Loucy (cell line): ENCODE measurements around the gene C5orf34.
A peak's percentile ranks its signal among the peaks of the same experiment; 100 is the strongest.
"Not testable (repeated sequence)": the region's sequence is repeated elsewhere in the genome, so short reads cannot be mapped to it uniquely, and the experiment has no call there.

Experiments
- H2AFZ ChIP-seq: fragments of 200-600 bp; sonication (generic); 2 replicates; pipeline ENCODE4 v1.6.0; 2016; ENCODE audit warnings: antibody characterized with exemption, mild to moderate bottlenecking, low read length, moderate library complexity
- H3F3A ChIP-seq: fragments of 200-600 bp; 2 replicates; pipeline ENCODE4 v1.6.0; 2016; ENCODE audit warnings: antibody characterized with exemption, low read depth, mild to moderate bottlenecking
- H3K27me3 ChIP-seq: fragments of 200-600 bp; sonication (generic); 2 replicates; pipeline ENCODE4 v1.6.1; 2014; ENCODE audit warnings: low read length, mild to moderate bottlenecking; ENCODE audit not compliant: insufficient read depth, poor library complexity, severe bottlenecking
- H3K36me3 ChIP-seq: fragments of 200-600 bp; sonication (generic); 2 replicates; pipeline ENCODE4 v1.6.1; 2016; ENCODE audit warnings: low read length; ENCODE audit not compliant: insufficient read depth
- H3K4me1 ChIP-seq: fragments of 200-600 bp; sonication (generic); 2 replicates; pipeline ENCODE4 v1.5.1; 2014; ENCODE audit warnings: low read length, mild to moderate bottlenecking; ENCODE audit not compliant: insufficient read depth, poor library complexity, severe bottlenecking
- H3K4me2 ChIP-seq: fragments of 200-600 bp; sonication (generic); 2 replicates; pipeline ENCODE4 v1.6.0; 2014; ENCODE audit warnings: antibody characterized with exemption, low read length, low read depth, mild to moderate bottlenecking; ENCODE audit not compliant: poor library complexity, severe bottlenecking
- H3K4me3 ChIP-seq: fragments of 200-600 bp; sonication (generic); 2 replicates; pipeline ENCODE4 v1.5.1; 2014; ENCODE audit warnings: low read length, mild to moderate bottlenecking, mixed read lengths; ENCODE audit not compliant: poor library complexity, severe bottlenecking
- H3K79me2 ChIP-seq: fragments of 200-600 bp; sonication (generic); 2 replicates; pipeline ENCODE4 v1.6.1; 2014; ENCODE audit warnings: low read length; ENCODE audit not compliant: insufficient read depth
- H3K9ac ChIP-seq: fragments of 200-600 bp; sonication (generic); 2 replicates; pipeline ENCODE4 v1.6.0; 2014; ENCODE audit warnings: mild to moderate bottlenecking, low read depth, low read length, moderate library complexity; ENCODE audit not compliant: poor library complexity, severe bottlenecking
- H3K9me2 ChIP-seq: fragments of 200-600 bp; sonication (generic); replicated peaks from 2 replicates; pipeline ENCODE4 v1.6.1; 2016; ENCODE audit warnings: low read depth, low read length, mixed read lengths
- H3K9me3 ChIP-seq: fragments of 200-600 bp; sonication (generic); 2 replicates; pipeline ENCODE4 v1.6.1; 2014; ENCODE audit warnings: mild to moderate bottlenecking, antibody characterized with exemption, low read length, low read depth; ENCODE audit not compliant: insufficient read depth
- H4K20me1 ChIP-seq: fragments of 200-600 bp; sonication (generic); 2 replicates; pipeline ENCODE4 v1.6.0; 2014; ENCODE audit warnings: antibody characterized with exemption, low read length, mild to moderate bottlenecking; ENCODE audit not compliant: insufficient read depth, poor library complexity, severe bottlenecking
- CTCF ChIP-seq: fragments of 200-600 bp; sonication (generic); conservative IDR thresholded peaks from 2 replicates; pipeline ENCODE4 v1.5.1; 2014; ENCODE audit warnings: mild to moderate bottlenecking, antibody characterized with exemption, low read length
- EZH2phosphoT487 ChIP-seq: fragments of 200-600 bp; IDR thresholded peaks from 2 replicates; pipeline ENCODE4 v1.6.1; 2018; ENCODE audit warnings: antibody characterized with exemption, mild to moderate bottlenecking, moderate library complexity, borderline replicate concordance

C5orf34 gene

DNA sequence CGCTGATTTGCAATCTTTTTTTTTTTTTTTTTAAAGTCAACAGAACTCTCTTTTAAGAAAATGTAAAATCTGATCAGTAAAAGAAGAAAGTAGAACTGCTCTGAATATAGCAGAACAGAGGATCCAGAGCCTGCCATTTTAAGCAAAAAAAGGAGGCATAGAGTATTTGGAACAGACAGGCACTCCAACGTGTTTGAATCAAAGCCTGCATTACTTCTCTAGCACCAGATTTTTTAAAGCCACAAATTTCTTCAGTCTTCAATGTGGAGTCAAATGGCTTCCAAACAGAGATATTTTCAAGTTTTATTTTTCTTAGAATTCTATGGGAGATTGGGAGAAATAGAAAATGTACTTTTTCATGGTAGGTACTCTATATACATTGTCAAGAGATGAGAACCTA, 36.8 kb upstream of the C5orf34 start:
- TF ChIP-seq EZH2phosphoT487 (no peak), CTCF (no peak)
- H3K4me2 ChIP-seq = peak overlapping the region; percentile 98
- no peaks in the 10 kb centered on the region for H3K27me3 ChIP-seq
- peak overlapping the region; percentile 100 for H3K4me3 ChIP-seq
- peaks cover 96% of the 10 kb centered on the region for H3K79me2 ChIP-seq
- H3K9me3 ChIP-seq = no peaks in the 10 kb centered on the region
- H3F3A ChIP-seq = no peaks in the 10 kb centered on the region
- peaks cover 70% of the 10 kb centered on the region for H4K20me1 ChIP-seq
- H2AFZ ChIP-seq = no peak overlapping the region
- H3K9ac ChIP-seq = peak overlapping the region; percentile 97
- H3K36me3 ChIP-seq = peaks cover 31% of the 10 kb centered on the region
- no peaks in the 10 kb centered on the region for H3K9me2 ChIP-seq
- H3K4me1 ChIP-seq = peaks cover 50% of the 10 kb centered on the region

DNA sequence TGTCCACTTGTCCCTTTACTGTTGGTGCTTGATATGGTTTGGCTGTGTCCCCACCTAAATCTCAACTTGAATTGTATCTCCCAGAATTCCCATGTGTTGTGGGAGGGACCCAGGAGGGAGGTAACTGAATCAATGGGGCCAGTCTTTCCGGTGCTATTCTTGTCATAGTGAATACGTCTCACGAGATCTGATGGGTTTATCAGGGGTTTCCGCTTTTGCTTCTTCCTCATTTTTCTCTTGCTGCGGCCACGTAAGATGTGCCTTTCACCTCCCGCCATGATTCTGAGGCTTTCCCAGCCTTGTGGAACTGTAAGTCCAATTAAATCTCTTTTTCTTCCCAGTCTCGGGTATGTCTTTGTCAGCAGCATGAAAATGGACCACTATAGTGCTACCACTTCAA, 34.3 kb upstream of the C5orf34 start:
- not testable (repeated sequence) for H3K4me3 ChIP-seq, H3K9me2 ChIP-seq, H3K9me3 ChIP-seq, H2AFZ ChIP-seq, H3K9ac ChIP-seq, H3K27me3 ChIP-seq, H3F3A ChIP-seq
- Histone ChIP-seq H3K36me3 (peaks cover 55% of the 10 kb centered on the region), H4K20me1 (peaks cover 65% of the 10 kb centered on the region), H3K4me1 (peaks cover 36% of the 10 kb centered on the region), H3K4me2 (peak overlapping the region; percentile 17), H3K79me2 (peaks cover 97% of the 10 kb centered on the region)

GRCh38 chr5:43548358-43548757, 33.4 kb upstream of the C5orf34 start:
- H3K36me3 ChIP-seq = peaks cover 64% of the 10 kb centered on the region
- no peak overlapping the region for H2AFZ ChIP-seq
- H3K4me2 ChIP-seq = no peak overlapping the region
- H3K27me3 ChIP-seq = no peaks in the 10 kb centered on the region
- H3K9me2 ChIP-seq = no peaks in the 10 kb centered on the region
- no peak for TF ChIP-seq EZH2phosphoT487
- no peak for TF ChIP-seq CTCF
- no peaks in the 10 kb centered on the region for H3K9me3 ChIP-seq
- H3K4me3 ChIP-seq = no peak overlapping the region
- H3K79me2 ChIP-seq = peaks cover 90% of the 10 kb centered on the region
- no peak overlapping the region for H3K9ac ChIP-seq
- no peaks in the 10 kb centered on the region for H3F3A ChIP-seq
- H3K4me1 ChIP-seq = peaks cover 27% of the 10 kb centered on the region
- H4K20me1 ChIP-seq = peaks cover 65% of the 10 kb centered on the region

- no peak overlapping the region for H3K4me2 ChIP-seq
- no peaks in the 10 kb centered on the region for H3F3A ChIP-seq
- no peak overlapping the region for H2AFZ ChIP-seq
- no peaks in the 10 kb centered on the region for H3K27me3 ChIP-seq
- no peak for TF ChIP-seq EZH2phosphoT487
- no peak for TF ChIP-seq CTCF
- no peaks in the 10 kb centered on the region for H3K9me2 ChIP-seq
- no peak overlapping the region for H3K4me3 ChIP-seq
- peaks cover 19% of the 10 kb centered on the region for H3K4me1 ChIP-seq
- no peak overlapping the region for H3K9ac ChIP-seq
- peaks cover 72% of the 10 kb centered on the region for H3K36me3 ChIP-seq
- H4K20me1 ChIP-seq = peaks cover 58% of the 10 kb centered on the region
- H3K79me2 ChIP-seq = peaks cover 82% of the 10 kb centered on the region
- H3K9me3 ChIP-seq = no peaks in the 10 kb centered on the region
Observed at GRCh38 chr5:43547532-43547931, 32.6 kb upstream of the C5orf34 start.
